Mucosa of rectum (tissue), 2 donors: Measurements from ENCODE around the gene PIEZO1.

Experiments used
- H3K27ac ChIP-seq, 2 donors: one replicate each; pipeline ENCODE4 v1.7.0; 2013; ENCODE audit warnings: inconsistent platforms in 2 of 2, low read depth in 2 of 2, low read length in 2 of 2
- H3K27me3 ChIP-seq, 2 donors: one replicate each; pipeline ENCODE4 v1.7.0; 2013; ENCODE audit warnings: low read length in 2 of 2; ENCODE audit not compliant: control insufficient read depth in 2 of 2, insufficient read depth in 2 of 2
- H3K36me3 ChIP-seq, 2 donors: one replicate each; pipeline ENCODE4 v1.7.0; 2013; ENCODE audit warnings: low read length in 2 of 2; ENCODE audit not compliant: control insufficient read depth in 2 of 2, insufficient read depth in 2 of 2
- H3K4me1 ChIP-seq, 2 donors: one replicate each; pipeline ENCODE4 v1.7.0; 2013; ENCODE audit warnings: low read length in 2 of 2, mild to moderate bottlenecking in 1 of 2; ENCODE audit not compliant: control insufficient read depth in 2 of 2, insufficient read depth in 2 of 2
- H3K4me3 ChIP-seq, 2 donors: one replicate each; pipeline ENCODE4 v1.7.0; 2013; ENCODE audit warnings: low read length in 2 of 2
- H3K9ac ChIP-seq, 2 donors: one replicate each; pipeline ENCODE4 v1.7.0; 2013; ENCODE audit warnings: low read length in 2 of 2, low read depth in 1 of 2, mild to moderate bottlenecking in 1 of 2
- H3K9me3 ChIP-seq, 2 donors: one replicate each; pipeline ENCODE4 v1.7.0; 2013; ENCODE audit warnings: low read length in 2 of 2; ENCODE audit not compliant: control insufficient read depth in 2 of 2
- donor health status: healthy.
- donor health status: Normal muscosa, but diverticular disease.

Gene PIEZO1

GRCh38 chr16:88750854-88751253, 34.2 kb downstream of the PIEZO1 start:
- Histone ChIP-seq H3K9me3 (no peaks in the 10 kb centered on the region), H3K36me3 (no peaks in the 10 kb centered on the region), H3K4me1 (peaks cover 3% of the 10 kb centered on the region in 2 donors), H3K9ac (no peak overlapping the region), H3K27ac (no peak overlapping the region), H3K27me3 (no peaks in the 10 kb centered on the region), H3K4me3 (no peak overlapping the region)

- no peaks in the 10 kb centered on the region for H3K27me3 ChIP-seq
- peaks cover under 1 to 4% of the 10 kb centered on the region in 2 donors for H3K4me1 ChIP-seq
- H3K4me3 ChIP-seq: no peak overlapping the region
- H3K9ac ChIP-seq: no peak overlapping the region
- H3K27ac ChIP-seq: no peak overlapping the region
- no peaks in the 10 kb centered on the region for H3K9me3 ChIP-seq
- no peaks in the 10 kb centered on the region for H3K36me3 ChIP-seq
Measured at GRCh38 chr16:88749358-88749757, 35.7 kb downstream of the PIEZO1 start.

- Histone ChIP-seq H3K27ac (no peak overlapping the region), H3K36me3 (no peaks in the 10 kb centered on the region), H3K9me3 (no peaks in the 10 kb centered on the region), H3K9ac (no peak overlapping the region), H3K27me3 (no peaks in the 10 kb centered on the region), H3K4me3 (no peak overlapping the region), H3K4me1 (peaks cover 10 to 11% of the 10 kb centered on the region in 2 donors)
Measured at GRCh38 chr16:88748364-88748763, 36.7 kb downstream of the PIEZO1 start.

- Histone ChIP-seq H3K4me3 (no peak overlapping the region), H3K9ac (no peak overlapping the region), H3K4me1 (peaks cover 11 to 12% of the 10 kb centered on the region in 2 donors), H3K27me3 (no peaks in the 10 kb centered on the region), H3K27ac (no peak overlapping the region), H3K9me3 (no peaks in the 10 kb centered on the region), H3K36me3 (no peaks in the 10 kb centered on the region)
Measured at GRCh38 chr16:88747588-88748301, 37.3 kb downstream of the PIEZO1 start.

- H3K4me1 ChIP-seq: peaks cover 11 to 12% of the 10 kb centered on the region in 2 donors
- no peak overlapping the region for H3K4me3 ChIP-seq
- no peaks in the 10 kb centered on the region for H3K36me3 ChIP-seq
- H3K27me3 ChIP-seq: no peaks in the 10 kb centered on the region
- no peak overlapping the region for H3K9ac ChIP-seq
- peak overlapping the region in 1 of 2 donors; percentile 52 for H3K27ac ChIP-seq
- no peaks in the 10 kb centered on the region for H3K9me3 ChIP-seq
Measured at GRCh38 chr16:88746506-88746905, 38.5 kb downstream of the PIEZO1 start.

DNA sequence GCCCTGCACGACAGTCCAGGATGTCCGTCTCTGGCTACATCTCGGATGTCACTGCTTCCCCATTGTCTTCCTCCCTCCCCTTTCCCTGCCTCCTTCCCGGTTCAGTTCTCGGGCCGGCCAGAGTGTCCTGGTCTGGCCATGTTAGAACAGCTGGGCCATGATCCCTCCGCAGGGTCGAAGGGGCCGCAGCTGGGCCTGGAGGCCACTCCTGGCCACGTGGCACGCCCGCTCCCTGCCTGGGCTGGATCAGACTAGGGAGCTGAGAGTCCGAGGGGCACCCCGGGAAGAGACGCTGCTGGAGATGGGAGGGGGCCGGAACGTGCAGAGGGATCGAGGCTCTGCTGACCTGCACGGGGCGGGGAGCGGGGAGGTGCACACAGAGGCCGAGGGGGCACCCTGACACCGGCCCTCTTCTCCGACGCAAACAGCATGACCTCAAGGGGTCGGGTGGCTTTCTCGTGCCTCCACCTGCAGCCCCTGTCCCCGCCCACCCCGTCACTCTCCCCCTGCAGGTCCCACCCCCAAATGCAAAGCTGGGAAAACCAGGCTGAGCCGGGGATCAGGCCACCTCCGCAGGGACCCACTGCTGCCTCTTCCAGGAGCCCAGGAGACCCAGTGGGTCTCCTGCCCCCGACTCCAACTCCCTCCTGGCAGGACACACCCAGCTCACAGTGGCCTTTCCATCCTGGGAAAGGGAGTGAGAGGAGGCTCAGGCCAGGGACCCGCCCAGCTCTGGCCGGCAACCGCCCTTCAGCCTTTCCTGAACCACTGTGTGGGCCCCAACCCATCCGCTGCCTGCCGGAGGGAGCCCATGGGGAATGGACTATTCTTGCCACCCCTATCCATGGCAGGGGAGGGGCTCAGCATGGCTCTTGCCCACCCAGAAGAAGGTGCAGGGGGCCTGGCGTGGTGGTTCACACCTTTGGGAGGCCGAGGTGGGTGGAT, 40.2 kb downstream of the PIEZO1 start:
- no peak overlapping the region for H3K9ac ChIP-seq
- peaks cover 11 to 12% of the 10 kb centered on the region in 2 donors for H3K4me1 ChIP-seq
- H3K36me3 ChIP-seq: no peaks in the 10 kb centered on the region
- no peaks in the 10 kb centered on the region for H3K9me3 ChIP-seq
- H3K4me3 ChIP-seq: no peak overlapping the region
- no peak overlapping the region for H3K27ac ChIP-seq
- no peaks in the 10 kb centered on the region for H3K27me3 ChIP-seq

DNA sequence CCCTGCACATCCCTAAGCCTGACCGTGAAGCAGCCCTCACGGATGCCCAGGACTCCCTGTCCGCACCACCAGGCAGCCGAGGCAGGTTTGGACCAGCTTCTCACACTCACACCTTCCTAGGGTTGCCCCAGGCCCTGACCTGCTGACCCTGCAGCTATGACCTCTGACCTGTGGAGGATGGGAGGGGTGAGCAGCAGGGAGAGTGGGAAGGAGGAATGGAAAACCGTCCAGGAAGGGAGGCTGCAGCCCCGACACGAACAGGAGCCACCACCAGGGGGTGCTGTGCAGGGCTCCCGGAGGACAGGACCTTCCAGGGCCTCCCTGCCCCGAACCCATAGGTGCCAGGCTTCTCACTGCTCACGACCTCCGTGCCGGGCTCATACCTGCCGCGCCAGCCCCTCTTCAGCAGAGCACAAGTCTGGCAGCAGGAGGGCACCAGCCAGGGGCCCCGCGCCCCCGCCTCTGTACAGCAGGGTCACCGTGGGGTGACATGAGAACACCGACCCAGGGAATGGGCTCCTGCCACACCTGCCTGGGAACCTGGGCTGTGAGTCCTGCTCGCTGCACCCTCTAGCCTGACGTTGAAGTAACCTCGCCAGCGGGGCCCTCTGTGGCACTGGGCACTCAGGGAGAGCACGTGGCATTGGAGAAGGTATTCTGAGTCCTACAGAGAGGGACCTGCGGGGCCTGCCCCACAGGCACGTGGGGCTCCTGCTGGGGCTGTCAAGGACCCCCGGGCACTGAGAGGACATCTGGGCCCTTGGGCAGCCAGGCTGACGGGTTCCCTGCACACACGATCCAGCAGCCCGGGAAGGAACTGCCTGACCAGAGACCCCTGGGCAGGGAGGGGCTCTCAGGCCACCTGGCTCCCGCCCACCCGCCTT, 41.1 kb downstream of the PIEZO1 start:
- Histone ChIP-seq H3K9ac (no peak overlapping the region), H3K27me3 (no peaks in the 10 kb centered on the region), H3K36me3 (no peaks in the 10 kb centered on the region), H3K9me3 (no peaks in the 10 kb centered on the region), H3K4me3 (no peak overlapping the region), H3K27ac (no peak overlapping the region), H3K4me1 (peaks cover 11 to 12% of the 10 kb centered on the region in 2 donors)

GRCh38 chr16:88742896-88743605, 42.0 kb downstream of the PIEZO1 start:
- Histone ChIP-seq H3K27ac (no peak overlapping the region), H3K4me3 (no peak overlapping the region), H3K9ac (no peak overlapping the region), H3K36me3 (peaks cover 0 to 3% of the 10 kb centered on the region in 2 donors), H3K4me1 (peaks cover 11 to 12% of the 10 kb centered on the region in 2 donors), H3K27me3 (no peaks in the 10 kb centered on the region), H3K9me3 (no peaks in the 10 kb centered on the region)

- H3K27me3 ChIP-seq: no peaks in the 10 kb centered on the region
- no peak overlapping the region for H3K9ac ChIP-seq
- no peak overlapping the region for H3K4me3 ChIP-seq
- H3K9me3 ChIP-seq: no peaks in the 10 kb centered on the region
- H3K4me1 ChIP-seq: peaks cover 11 to 12% of the 10 kb centered on the region in 2 donors
- H3K36me3 ChIP-seq: peaks cover 0 to 3% of the 10 kb centered on the region in 2 donors
- no peak overlapping the region for H3K27ac ChIP-seq
Measured at GRCh38 chr16:88741368-88741767, 43.7 kb downstream of the PIEZO1 start.
